H1 (cell line): ENCODE results near the gene GPR37. TPM values are rescaled to one million over a fixed set of nuclear protein-coding genes. Genes with fewer than 3 reads are reported as not detected.

Source experiments
- CTBP2 ChIP-seq: IDR thresholded peaks from 2 replicates; pipeline ENCODE4 v1.7.0; 2011; ENCODE audit warnings: borderline replicate concordance, mild to moderate bottlenecking, moderate library complexity, mixed read lengths, low read length; ENCODE audit not compliant: insufficient read depth, insufficient read length
- EZH2 ChIP-seq: fragments of 200-600 bp; sonication (generic); IDR thresholded peaks from 2 replicates; pipeline ENCODE4 v1.7.1; 2012; ENCODE audit warnings: low read depth, mild to moderate bottlenecking, moderate library complexity, low read length, inconsistent platforms; ENCODE audit not compliant: severe bottlenecking
- JUN ChIP-seq: IDR thresholded peaks from 2 replicates; pipeline ENCODE4 v1.6.1; 2011; ENCODE audit warnings: low read depth, mild to moderate bottlenecking, improper control_type of control experiment, low read length
- polyA plus RNA-seq, 7 experiments: library from polyadenylated mRNA; depleted of rRNA in 3 of 7; stranded (reverse) in 5 of 7; unstranded in 2 of 7; fragments of >200 nt in 5 of 7; fragments of 200-250 nt in 2 of 7; gene quantifications; 1 replicate in 5 of 7; 2 replicates in 1 of 7; 4 replicates in 1 of 7; pipeline versions ENCODE4 v1.2.1 to v1.2.3, GENCODE V29; 2011 to 2013; ENCODE audit warnings: missing spikeins in 2 of 7, mixed read lengths in 2 of 7
- total RNA-seq: library from RNA; stranded (reverse); fragmentation: NEBNext Ultra II Directional; extraction: Animal tissue kit (Norgen Biotek cat#: 25700); gene quantifications from 2 replicates; pipeline ENCODE4 v1.2.1, GENCODE V29; 2021
- TF ChIP-seq, protein P1 (sequence below): fragments of 300-600 bp; sonication (generic); IDR thresholded peaks from 2 replicates; pipeline ENCODE4 v1.7.1; 2012; ENCODE audit warnings: low read length, moderate library complexity, mild to moderate bottlenecking, inconsistent platforms; ENCODE audit not compliant: insufficient replicate concordance

GPR37 gene
- total and polyA plus RNA-seq, 2 of the 8 experiments (the other 6 are each of a cell fraction or from before 2014, with no cell fraction given) = 1.5 to 17.4 TPM

DNA sequence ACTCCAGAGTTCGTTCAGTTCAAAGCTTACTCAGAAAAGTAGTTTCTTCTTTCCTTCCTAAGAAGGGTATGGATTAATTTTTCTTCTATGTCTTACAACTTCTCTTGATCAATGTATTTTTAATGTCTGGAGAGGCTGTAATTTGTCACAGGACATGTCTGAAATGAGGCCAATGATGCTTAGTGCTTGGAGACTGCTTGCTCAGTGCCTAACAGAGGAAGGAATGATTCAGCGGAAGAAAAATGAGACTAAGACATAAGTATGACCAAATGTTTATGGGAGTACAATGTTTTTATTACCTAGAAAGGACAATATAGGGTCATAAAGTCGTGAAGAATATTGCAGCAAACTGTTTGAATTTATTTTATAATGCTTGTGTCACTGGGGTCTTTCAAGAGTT lies 43.3 kb downstream of the GPR37 start (continued):
- TF ChIP-seq, protein P1, sequence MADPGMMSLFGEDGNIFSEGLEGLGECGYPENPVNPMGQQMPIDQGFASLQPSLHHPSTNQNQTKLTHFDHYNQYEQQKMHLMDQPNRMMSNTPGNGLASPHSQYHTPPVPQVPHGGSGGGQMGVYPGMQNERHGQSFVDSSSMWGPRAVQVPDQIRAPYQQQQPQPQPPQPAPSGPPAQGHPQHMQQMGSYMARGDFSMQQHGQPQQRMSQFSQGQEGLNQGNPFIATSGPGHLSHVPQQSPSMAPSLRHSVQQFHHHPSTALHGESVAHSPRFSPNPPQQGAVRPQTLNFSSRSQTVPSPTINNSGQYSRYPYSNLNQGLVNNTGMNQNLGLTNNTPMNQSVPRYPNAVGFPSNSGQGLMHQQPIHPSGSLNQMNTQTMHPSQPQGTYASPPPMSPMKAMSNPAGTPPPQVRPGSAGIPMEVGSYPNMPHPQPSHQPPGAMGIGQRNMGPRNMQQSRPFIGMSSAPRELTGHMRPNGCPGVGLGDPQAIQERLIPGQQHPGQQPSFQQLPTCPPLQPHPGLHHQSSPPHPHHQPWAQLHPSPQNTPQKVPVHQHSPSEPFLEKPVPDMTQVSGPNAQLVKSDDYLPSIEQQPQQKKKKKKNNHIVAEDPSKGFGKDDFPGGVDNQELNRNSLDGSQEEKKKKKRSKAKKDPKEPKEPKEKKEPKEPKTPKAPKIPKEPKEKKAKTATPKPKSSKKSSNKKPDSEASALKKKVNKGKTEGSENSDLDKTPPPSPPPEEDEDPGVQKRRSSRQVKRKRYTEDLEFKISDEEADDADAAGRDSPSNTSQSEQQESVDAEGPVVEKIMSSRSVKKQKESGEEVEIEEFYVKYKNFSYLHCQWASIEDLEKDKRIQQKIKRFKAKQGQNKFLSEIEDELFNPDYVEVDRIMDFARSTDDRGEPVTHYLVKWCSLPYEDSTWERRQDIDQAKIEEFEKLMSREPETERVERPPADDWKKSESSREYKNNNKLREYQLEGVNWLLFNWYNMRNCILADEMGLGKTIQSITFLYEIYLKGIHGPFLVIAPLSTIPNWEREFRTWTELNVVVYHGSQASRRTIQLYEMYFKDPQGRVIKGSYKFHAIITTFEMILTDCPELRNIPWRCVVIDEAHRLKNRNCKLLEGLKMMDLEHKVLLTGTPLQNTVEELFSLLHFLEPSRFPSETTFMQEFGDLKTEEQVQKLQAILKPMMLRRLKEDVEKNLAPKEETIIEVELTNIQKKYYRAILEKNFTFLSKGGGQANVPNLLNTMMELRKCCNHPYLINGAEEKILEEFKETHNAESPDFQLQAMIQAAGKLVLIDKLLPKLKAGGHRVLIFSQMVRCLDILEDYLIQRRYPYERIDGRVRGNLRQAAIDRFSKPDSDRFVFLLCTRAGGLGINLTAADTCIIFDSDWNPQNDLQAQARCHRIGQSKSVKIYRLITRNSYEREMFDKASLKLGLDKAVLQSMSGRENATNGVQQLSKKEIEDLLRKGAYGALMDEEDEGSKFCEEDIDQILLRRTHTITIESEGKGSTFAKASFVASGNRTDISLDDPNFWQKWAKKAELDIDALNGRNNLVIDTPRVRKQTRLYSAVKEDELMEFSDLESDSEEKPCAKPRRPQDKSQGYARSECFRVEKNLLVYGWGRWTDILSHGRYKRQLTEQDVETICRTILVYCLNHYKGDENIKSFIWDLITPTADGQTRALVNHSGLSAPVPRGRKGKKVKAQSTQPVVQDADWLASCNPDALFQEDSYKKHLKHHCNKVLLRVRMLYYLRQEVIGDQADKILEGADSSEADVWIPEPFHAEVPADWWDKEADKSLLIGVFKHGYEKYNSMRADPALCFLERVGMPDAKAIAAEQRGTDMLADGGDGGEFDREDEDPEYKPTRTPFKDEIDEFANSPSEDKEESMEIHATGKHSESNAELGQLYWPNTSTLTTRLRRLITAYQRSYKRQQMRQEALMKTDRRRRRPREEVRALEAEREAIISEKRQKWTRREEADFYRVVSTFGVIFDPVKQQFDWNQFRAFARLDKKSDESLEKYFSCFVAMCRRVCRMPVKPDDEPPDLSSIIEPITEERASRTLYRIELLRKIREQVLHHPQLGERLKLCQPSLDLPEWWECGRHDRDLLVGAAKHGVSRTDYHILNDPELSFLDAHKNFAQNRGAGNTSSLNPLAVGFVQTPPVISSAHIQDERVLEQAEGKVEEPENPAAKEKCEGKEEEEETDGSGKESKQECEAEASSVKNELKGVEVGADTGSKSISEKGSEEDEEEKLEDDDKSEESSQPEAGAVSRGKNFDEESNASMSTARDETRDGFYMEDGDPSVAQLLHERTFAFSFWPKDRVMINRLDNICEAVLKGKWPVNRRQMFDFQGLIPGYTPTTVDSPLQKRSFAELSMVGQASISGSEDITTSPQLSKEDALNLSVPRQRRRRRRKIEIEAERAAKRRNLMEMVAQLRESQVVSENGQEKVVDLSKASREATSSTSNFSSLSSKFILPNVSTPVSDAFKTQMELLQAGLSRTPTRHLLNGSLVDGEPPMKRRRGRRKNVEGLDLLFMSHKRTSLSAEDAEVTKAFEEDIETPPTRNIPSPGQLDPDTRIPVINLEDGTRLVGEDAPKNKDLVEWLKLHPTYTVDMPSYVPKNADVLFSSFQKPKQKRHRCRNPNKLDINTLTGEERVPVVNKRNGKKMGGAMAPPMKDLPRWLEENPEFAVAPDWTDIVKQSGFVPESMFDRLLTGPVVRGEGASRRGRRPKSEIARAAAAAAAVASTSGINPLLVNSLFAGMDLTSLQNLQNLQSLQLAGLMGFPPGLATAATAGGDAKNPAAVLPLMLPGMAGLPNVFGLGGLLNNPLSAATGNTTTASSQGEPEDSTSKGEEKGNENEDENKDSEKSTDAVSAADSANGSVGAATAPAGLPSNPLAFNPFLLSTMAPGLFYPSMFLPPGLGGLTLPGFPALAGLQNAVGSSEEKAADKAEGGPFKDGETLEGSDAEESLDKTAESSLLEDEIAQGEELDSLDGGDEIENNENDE = no peak
- TF ChIP-seq CTBP2 = no peak
- TF ChIP-seq JUN = no peak
- TF ChIP-seq EZH2 = no peak
